K562 (cell line): Measurements from ENCODE around the gene DTNA. TPM values are rescaled to one million over a fixed set of nuclear protein-coding genes. Genes with fewer than 3 reads are reported as not detected.

Source experiments
- ATAC-seq: fragments of 200-7000 bp; cut with Tn5 transposase; 3 replicates; pipeline ENCODE4 v1.9.1; 2020; ENCODE audit warnings: moderate library complexity
- BruUV-seq: library from RNA; stranded (reverse); fragments of 400-500 nt; replicated peaks from 2 replicates; lab custom pipeline; 2021; lab: Mats Ljungman, UMichigan
- CTCF ChIA-PET: fragments of 300-600 bp; formaldehyde crosslinking; extraction: SDS; loops from one replicate; lab custom pipeline; 2021; ENCODE audit warnings: low intra/inter-chr PET ratio; lab: Yijun Ruan, JAX
- POLR2A ChIA-PET: fragments of 300-600, 350-650 bp; sonication (Branson Sonifier 250); formaldehyde crosslinking; extraction: SDS; loops from one replicate; lab custom pipeline; 2021; ENCODE audit warnings: antibody characterized with exemption, inconsistent platforms; lab: Yijun Ruan, JAX
- DNase-seq, 4 experiments: peaks; one replicate each; pipeline versions ENCODE4 v3.0.0 to v3.0.0-alpha.2; 2011 to 2018; ENCODE audit warnings: low spot score in 3 of 4, mixed read lengths in 3 of 4; ENCODE audit errors: extremely low read depth in 1 of 4
- FAIRE-seq: peaks from 2 replicates; lab custom pipeline; 2011; peaks lifted over from hg19 to GRCh38; lab: Jason Lieb, UNC
- H2AFZ ChIP-seq: 2 replicates; pipeline ENCODE4 v1.6.0; 2011; ENCODE audit warnings: low read depth, low read length, control low read depth, inconsistent platforms
- H3K27ac ChIP-seq: fragments of 200-600 bp; 3 replicates; pipeline ENCODE4 v1.8.0; 2011; ENCODE audit warnings: low read depth, mild to moderate bottlenecking, control low read depth, inconsistent platforms, low read length, moderate library complexity, mixed read lengths; ENCODE audit errors: extremely low read depth
- H3K27me3 ChIP-seq, 2 experiments: fragments of 300-600 bp in 1 of 2; 2 replicates in 1 of 2; 3 replicates in 1 of 2; pipeline versions ENCODE4 v1.6.0 to v1.8.0; 2011; ENCODE audit warnings: inconsistent platforms in 2 of 2, low read length in 2 of 2, mild to moderate bottlenecking in 1 of 2, mixed read lengths in 1 of 2, moderate library complexity in 1 of 2; ENCODE audit not compliant: control insufficient read depth in 2 of 2, insufficient read depth in 2 of 2
- H3K36me3 ChIP-seq: fragments of 300-600 bp; 3 replicates; pipeline ENCODE4 v1.8.0; 2011; ENCODE audit warnings: mild to moderate bottlenecking, low read length, inconsistent platforms; ENCODE audit not compliant: control insufficient read depth, insufficient read depth
- H3K4me1 ChIP-seq, 2 experiments: fragments of 200-600 bp in 1 of 2; replicated peaks in 1 of 2; 2 replicates in 1 of 2; 3 replicates in 1 of 2; pipeline versions ENCODE4 v1.5.1 to v1.8.0; 2011; ENCODE audit warnings: inconsistent platforms in 2 of 2, low read length in 2 of 2, mild to moderate bottlenecking in 1 of 2, mixed read lengths in 1 of 2, moderate library complexity in 1 of 2; ENCODE audit not compliant: control insufficient read depth in 2 of 2, insufficient read depth in 2 of 2
- H3K4me2 ChIP-seq: 2 replicates; pipeline ENCODE4 v1.6.1; 2011; ENCODE audit warnings: low read length, control low read depth, inconsistent platforms, mixed read lengths; ENCODE audit not compliant: insufficient read depth
- H3K4me3 ChIP-seq: fragments of 200-600 bp; sonication (generic), shearing (Covaris generic); 2 replicates; pipeline ENCODE4 v1.5.1; 2016; ENCODE audit warnings: control low read depth, inconsistent platforms
- H3K79me2 ChIP-seq: fragments of 200-600 bp; 3 replicates; pipeline ENCODE4 v1.8.0; 2011; ENCODE audit warnings: low read length, inconsistent platforms; ENCODE audit not compliant: control insufficient read depth, insufficient read depth
- H3K9ac ChIP-seq, 2 experiments: 2 replicates each; pipeline versions ENCODE4 v1.6.0 to v1.6.1; 2011; ENCODE audit warnings: low read depth in 2 of 2, low read length in 2 of 2, control low read depth in 1 of 2, inconsistent platforms in 1 of 2, mild to moderate bottlenecking in 1 of 2, mixed read lengths in 1 of 2; ENCODE audit not compliant: insufficient read depth in 1 of 2
- H3K9me1 ChIP-seq: one replicate; pipeline ENCODE4 v1.6.0; 2011; ENCODE audit warnings: inconsistent platforms, mild to moderate bottlenecking, low read length, moderate library complexity; ENCODE audit not compliant: control insufficient read depth, insufficient read depth
- H3K9me3 ChIP-seq: replicated peaks from 2 replicates; pipeline ENCODE4 v1.5.1; 2011; ENCODE audit warnings: low read depth, low read length, inconsistent platforms; ENCODE audit not compliant: control insufficient read depth, insufficient read depth
- H4K20me1 ChIP-seq: replicated peaks from 2 replicates; pipeline ENCODE4 v1.6.1; 2011; ENCODE audit warnings: low read length, inconsistent platforms, mixed read lengths; ENCODE audit not compliant: control insufficient read depth, insufficient read depth
- BCL6 ChIP-seq: fragments of 250-450 bp; sonication (Bioruptor Pico); IDR thresholded peaks from 2 replicates; pipeline ENCODE4 v1.4.0; 2020
- MEF2A ChIP-seq: IDR thresholded peaks from 2 replicates; pipeline ENCODE4 v1.6.1; 2011; ENCODE audit warnings: low read depth, mild to moderate bottlenecking, low read length, moderate library complexity; ENCODE audit not compliant: control insufficient read depth
- MIER1 ChIP-seq: fragments of 450-650 bp; IDR thresholded peaks from 2 replicates; pipeline ENCODE4 v1.6.1; 2016; ENCODE audit warnings: antibody characterized with exemption, mild to moderate bottlenecking, low read depth
- NFYB ChIP-seq: IDR thresholded peaks from 2 replicates; pipeline ENCODE4 v1.6.1; 2011; ENCODE audit warnings: mild to moderate bottlenecking, moderate library complexity; ENCODE audit not compliant: insufficient read length; ENCODE audit errors: extremely low read depth
- SIN3A ChIP-seq, 2 experiments: fragments of 150-350 bp in 1 of 2; IDR thresholded peaks; 2 replicates each; pipeline ENCODE4 v1.6.1; 2011 to 2016; ENCODE audit warnings: borderline replicate concordance in 2 of 2, low read depth in 2 of 2, low read length in 2 of 2, mild to moderate bottlenecking in 2 of 2, moderate library complexity in 2 of 2; ENCODE audit not compliant: control insufficient read depth in 1 of 2
- ZBTB1 ChIP-seq: sonication (generic); formaldehyde crosslinking; IDR thresholded peaks from 2 replicates; pipeline ENCODE4 v1.8.1; 2023; ENCODE audit warnings: missing genetic modification reagents, low read depth, mild to moderate bottlenecking, borderline replicate concordance
- ZC3H4 ChIP-seq: sonication (generic); formaldehyde crosslinking; IDR thresholded peaks from 2 replicates; pipeline ENCODE4 v1.9.0; 2021; ENCODE audit warnings: missing genetic modification reagents, borderline replicate concordance
- WGBS: fragments of 100-300 bp; shearing (Covaris generic); methylation state at CpG from one replicate; pipeline ENCODE4 v1.1.6; 2016; ENCODE audit warnings: low coverage, mixed read lengths; ENCODE audit not compliant: insufficient coverage; ENCODE audit errors: missing lambda C conversion rate; 5-methylcytosine and 5-hydroxymethylcytosine counted together
- in situ Hi-C: fragments of 300-500 bp; cut with MboI; formaldehyde crosslinking; loops from 4 replicates; pipeline ENCODE4 v1.15.0; 2018; ENCODE audit warnings: inconsistent platforms, mixed read lengths
- intact Hi-C: fragments of 100-400 bp; cut with micrococcal nuclease; formaldehyde crosslinking; loops from 2 replicates; pipeline ENCODE4 v1.14.2; 2022
- polyA plus RNA-seq, 8 experiments: library from polyadenylated mRNA; depleted of rRNA in 4 of 8; stranded (reverse) in 5 of 8; unstranded in 3 of 8; fragments of >200 nt; fragmentation: Nextera tagmentation in 2 of 8; fragmentation: Illumina TruSeq in 1 of 8; extraction: Ambion mirVana in 2 of 8; extraction: Trizol in 1 of 8; gene quantifications; 2 replicates each; pipeline versions ENCODE4 v1.2.1 to v1.2.3, GENCODE V29; 2011 to 2014; ENCODE audit warnings: inconsistent platforms in 1 of 8, missing spikeins in 1 of 8
- total RNA-seq, 7 experiments: library from RNA; depleted of rRNA in 6 of 7; stranded (reverse); fragments of >200 nt in 6 of 7; fragmentation: Illumina TruSeq in 2 of 7; extraction: Trizol in 2 of 7; gene quantifications; 2 replicates each; pipeline versions ENCODE4 v1.2.1 to v1.2.3, GENCODE V29; 2011 to 2021; ENCODE audit warnings: low replicate concordance in 1 of 7

The DTNA gene
- total and polyA plus RNA-seq, 9 of the 15 experiments (the other 6 are each of a cell fraction or from before 2014, with no cell fraction given): 0.07 to 2.4 (median 0.22) TPM; not detected in 2

GRCh38 chr18:34803877-34804400 lies 93.8 kb downstream of the DTNA start:
- Histone ChIP-seq H2AFZ (no peak overlapping the region), H3K4me3 (no peak overlapping the region), H3K27me3 (no peaks in the 10 kb centered on the region), H3K27ac (no peak overlapping the region), H3K36me3 (no peaks in the 10 kb centered on the region), H3K9me3 (no peaks in the 10 kb centered on the region), H3K9me1 (no peaks in the 10 kb centered on the region), H3K9ac (no peak overlapping the region), H4K20me1 (no peaks in the 10 kb centered on the region), H3K4me2 (no peak overlapping the region), H3K79me2 (no peaks in the 10 kb centered on the region), H3K4me1 (no peaks in the 10 kb centered on the region)
- ATAC-seq (no peak), DNase-seq (no peak), FAIRE-seq (no peak)
- WGBS: 0% methylated on average over 5 of the region's 5 CpGs
- intact Hi-C loops (no loop called here), in situ Hi-C loops (no loop called here)
- TF ChIP-seq MEF2A: no peak
- ChIA-PET CTCF (no interaction called here), POLR2A (no interaction called here)
- BruUV-seq: no TSS peak

- Histone ChIP-seq H3K4me2 (no peak overlapping the region), H3K27ac (no peak overlapping the region), H3K27me3 (no peaks in the 10 kb centered on the region), H3K9me1 (no peaks in the 10 kb centered on the region), H3K4me1 (no peaks in the 10 kb centered on the region), H2AFZ (no peak overlapping the region), H4K20me1 (no peaks in the 10 kb centered on the region), H3K9ac (no peak overlapping the region), H3K4me3 (no peak overlapping the region), H3K9me3 (no peaks in the 10 kb centered on the region), H3K79me2 (no peaks in the 10 kb centered on the region), H3K36me3 (no peaks in the 10 kb centered on the region)
- CTCF ChIA-PET: interaction anchor here (0.6 to 0.7 kb wide), 2 partner anchors 12 to 339 kb away, joined by 3 to 4 read pairs; no protein-coding TSS in a partner anchor
- WGBS: 0% methylated on average over 7 of the region's 7 CpGs
- BruUV-seq: no TSS peak
- intact Hi-C loops (no loop called here), in situ Hi-C loops (no loop called here)
- DNase-seq (no peak), ATAC-seq (no peak), FAIRE-seq (no peak)
- POLR2A ChIA-PET: no interaction called here
- TF ChIP-seq MIER1 (no peak), ZC3H4 (CRISPR knock-in tag) (no peak), NFYB (no peak), ZBTB1 (no peak), BCL6 (CRISPR knock-in tag) (no peak), SIN3A (IDR thresholded peaks at IDR 0.05; ENCODE audit: borderline replicate concordance in 2 of 2, control insufficient read depth in 1 of 2, low read depth in 2 of 2, low read length in 2 of 2) (no peak)
Observed at GRCh38 chr18:34805103-34805877, 95.2 kb downstream of the DTNA start.
